Neural cell (in vitro differentiated cells): Measurements from ENCODE around the gene SCYGR6. TPM values are rescaled to one million over a fixed set of nuclear protein-coding genes. Genes with fewer than 3 reads are reported as not detected.
"Not testable (repeated sequence)": the region's sequence is repeated elsewhere in the genome, so short reads cannot be mapped to it uniquely, and the experiment has no call there.

Source experiments
- H2AFZ ChIP-seq: fragments of 200-600, 300-800 bp; sonication (generic), shearing (Covaris generic); 2 replicates; pipeline ENCODE4 v1.6.0; 2014; ENCODE audit warnings: low read depth, mild to moderate bottlenecking, antibody characterized with exemption, low read length, moderate library complexity
- H3F3A ChIP-seq: fragments of 200-600 bp; shearing (Covaris generic); 2 replicates; pipeline ENCODE4 v1.6.1; 2016; ENCODE audit warnings: mild to moderate bottlenecking, moderate library complexity, mixed read lengths, antibody characterized with exemption, low read length; ENCODE audit not compliant: insufficient read depth, poor library complexity, severe bottlenecking
- H3K27ac ChIP-seq: fragments of 200-600, 300-800 bp; sonication (generic), shearing (Covaris generic); 2 replicates; pipeline ENCODE4 v1.5.1; 2014; ENCODE audit warnings: mild to moderate bottlenecking, low read length, moderate library complexity
- H3K27me3 ChIP-seq: fragments of 300-800, 200-600 bp; sonication (generic), shearing (Covaris generic); 2 replicates; pipeline ENCODE4 v1.6.0; 2014; ENCODE audit warnings: mild to moderate bottlenecking, low read depth, low read length, moderate library complexity; ENCODE audit not compliant: insufficient read depth
- H3K36me3 ChIP-seq: fragments of 300-800, 200-600 bp; sonication (generic), shearing (Covaris generic); 2 replicates; pipeline ENCODE4 v1.5.1; 2014; ENCODE audit warnings: mild to moderate bottlenecking, antibody characterized with exemption, low read length, moderate library complexity; ENCODE audit not compliant: insufficient read depth
- H3K4me2 ChIP-seq: fragments of 300-800, 200-600 bp; sonication (generic), shearing (Covaris generic); 2 replicates; pipeline ENCODE4 v1.6.0; 2014; ENCODE audit warnings: mild to moderate bottlenecking, low read length
- H3K4me3 ChIP-seq: fragments of 300-800, 200-600 bp; sonication (generic), shearing (Covaris generic); 2 replicates; pipeline ENCODE4 v1.5.1; 2014; ENCODE audit warnings: mild to moderate bottlenecking, low read length, moderate library complexity
- H3K79me2 ChIP-seq: fragments of 200-600 bp; shearing (Covaris generic); replicated peaks from 2 replicates; pipeline ENCODE4 v1.6.0; 2014; ENCODE audit warnings: mild to moderate bottlenecking, low read length, moderate library complexity; ENCODE audit not compliant: insufficient read depth
- H3K9ac ChIP-seq: fragments of 300-800, 200-600 bp; sonication (generic), shearing (Covaris generic); 2 replicates; pipeline ENCODE4 v1.6.1; 2016; ENCODE audit warnings: mild to moderate bottlenecking, low read length, mixed read lengths
- H3K9me2 ChIP-seq: fragments of 200-600 bp; shearing (Covaris generic); 2 replicates; pipeline ENCODE4 v1.6.1; 2016; ENCODE audit warnings: mild to moderate bottlenecking, low read length, mixed read lengths; ENCODE audit not compliant: insufficient read depth
- H3K9me3 ChIP-seq: fragments of 200-600, 300-800 bp; sonication (generic), shearing (Covaris generic); 2 replicates; pipeline ENCODE4 v1.6.1; 2016; ENCODE audit warnings: mild to moderate bottlenecking, mixed run types, low read length, moderate library complexity, mixed read lengths
- H4K20me1 ChIP-seq: fragments of 200-600 bp; shearing (Covaris generic); 2 replicates; pipeline ENCODE4 v1.6.1; 2016; ENCODE audit warnings: mild to moderate bottlenecking, mixed run types; ENCODE audit not compliant: insufficient read depth
- EP300 ChIP-seq: fragments of 450-650 bp; conservative IDR thresholded peaks from 2 replicates; pipeline ENCODE4 v1.6.1; 2014; ENCODE audit warnings: antibody characterized with exemption, mild to moderate bottlenecking, moderate library complexity; ENCODE audit not compliant: poor library complexity, severe bottlenecking
- EZH2 ChIP-seq: fragments of 200-600, 300-800 bp; shearing (Covaris generic), sonication (generic); IDR thresholded peaks from 2 replicates; pipeline ENCODE4 v1.6.1; 2014; ENCODE audit warnings: antibody characterized with exemption, low read length, borderline replicate concordance, mild to moderate bottlenecking; ENCODE audit not compliant: insufficient read depth, poor library complexity, severe bottlenecking
- MXI1 ChIP-seq: fragments of 450-650 bp; conservative IDR thresholded peaks from 2 replicates; pipeline ENCODE4 v1.6.1; 2014; ENCODE audit warnings: antibody characterized with exemption, mild to moderate bottlenecking; ENCODE audit not compliant: poor library complexity, severe bottlenecking
- POLR2AphosphoS5 ChIP-seq: IDR thresholded peaks from 2 replicates; pipeline ENCODE4 v1.6.1; 2012
- RAD21 ChIP-seq: fragments of 450-650 bp; conservative IDR thresholded peaks from 2 replicates; pipeline ENCODE4 v1.6.1; 2014; ENCODE audit warnings: antibody characterized with exemption, mild to moderate bottlenecking, moderate library complexity
- SMC3 ChIP-seq: fragments of 450-650 bp; conservative IDR thresholded peaks from 2 replicates; pipeline ENCODE4 v1.6.1; 2014; ENCODE audit warnings: antibody characterized with exemption, mild to moderate bottlenecking, moderate library complexity; ENCODE audit not compliant: poor library complexity
- TAF1 ChIP-seq: IDR thresholded peaks from 2 replicates; pipeline ENCODE4 v1.6.1; 2012; ENCODE audit warnings: low read depth
- polyA plus RNA-seq: library from polyadenylated mRNA; depleted of rRNA; stranded (reverse); fragments of >200 nt; gene quantifications from 2 replicates; pipeline ENCODE4 v1.2.3, GENCODE V29; 2014
- TF ChIP-seq, protein P1 (sequence below): IDR thresholded peaks from 2 replicates; pipeline ENCODE4 v1.6.1; 2012; ENCODE audit warnings: borderline replicate concordance
- TF ChIP-seq, protein P2 (sequence below): fragments of 450-650 bp; IDR thresholded peaks from 2 replicates; pipeline ENCODE4 v1.5.1; 2014; ENCODE audit warnings: antibody characterized with exemption, mild to moderate bottlenecking, moderate library complexity; ENCODE audit not compliant: poor library complexity, severe bottlenecking

SCYGR6 gene
- polyA plus RNA-seq, 1 donor from 2014 or later, result not detected

DNA sequence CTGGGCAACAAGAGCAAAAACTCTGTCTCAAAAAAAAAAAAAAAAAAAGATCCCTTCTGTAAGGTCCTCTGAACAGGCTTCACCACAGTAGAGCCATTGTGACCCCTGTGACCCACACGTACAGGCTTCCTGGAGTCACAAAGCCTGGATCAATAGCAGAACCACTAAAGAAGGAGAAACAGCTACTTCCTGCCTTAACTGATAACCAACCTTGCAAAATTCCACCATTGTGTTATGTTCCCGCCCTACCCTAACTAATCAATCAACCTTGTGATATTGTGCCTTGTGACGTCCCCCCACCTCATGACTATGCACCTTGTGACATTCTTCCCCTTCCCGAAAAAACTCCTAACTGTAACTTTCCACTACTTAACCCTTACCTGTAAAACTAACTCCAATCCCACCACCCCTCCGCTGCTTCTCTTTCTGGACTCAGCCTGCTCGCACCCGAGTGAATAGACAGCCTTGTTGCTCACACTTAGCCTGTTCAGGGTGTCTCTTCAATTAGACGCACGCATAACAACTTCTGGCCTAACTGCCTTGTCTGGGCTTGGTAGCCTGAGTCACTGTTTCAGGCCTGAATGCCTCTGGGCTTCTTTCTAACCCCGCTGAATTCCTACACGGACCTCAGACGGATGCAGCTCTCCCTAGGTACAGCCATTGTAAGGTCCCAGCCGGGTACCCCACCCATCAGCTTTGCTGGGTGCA is 35.0 kb upstream of the SCYGR6 start:
- no peak overlapping the region for H3K4me2 ChIP-seq

DNA sequence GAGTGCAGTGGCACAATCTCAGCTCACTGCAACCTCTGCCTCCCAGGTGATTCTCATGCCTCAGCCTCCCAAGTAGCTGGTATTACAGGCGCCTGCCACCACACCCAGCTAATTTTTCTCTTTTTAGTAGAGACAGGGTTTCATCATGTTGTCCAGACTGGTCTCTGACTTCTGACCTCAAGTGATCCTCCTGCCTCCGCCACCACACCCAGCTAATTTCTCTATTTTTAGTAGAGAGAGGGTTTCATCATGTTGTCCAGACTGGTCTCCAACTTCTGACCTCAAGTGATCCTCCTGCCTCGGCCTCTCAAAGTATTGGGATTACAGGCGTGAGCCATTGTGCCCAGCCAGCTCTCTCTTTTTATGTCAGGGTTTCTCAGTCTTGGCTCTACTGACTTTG is 31.7 kb upstream of the SCYGR6 start:
- not testable (repeated sequence) for H3K9me3 ChIP-seq, H2AFZ ChIP-seq, H3K4me3 ChIP-seq, H3K27me3 ChIP-seq, H3K79me2 ChIP-seq, H4K20me1 ChIP-seq, H3K4me2 ChIP-seq, H3K27ac ChIP-seq, H3F3A ChIP-seq, H3K36me3 ChIP-seq, H3K9me2 ChIP-seq, H3K9ac ChIP-seq

More for the DNA sequence above, 35.0 kb upstream of the SCYGR6 start:
- no peak for TF ChIP-seq EZH2
- TF ChIP-seq EP300, result no peak
- TF ChIP-seq POLR2AphosphoS5, result no peak
- no peak for TF ChIP-seq TAF1
- TF ChIP-seq MXI1, result no peak
- TF ChIP-seq RAD21, result no peak
- no peak for TF ChIP-seq SMC3
- TF ChIP-seq, protein P1, sequence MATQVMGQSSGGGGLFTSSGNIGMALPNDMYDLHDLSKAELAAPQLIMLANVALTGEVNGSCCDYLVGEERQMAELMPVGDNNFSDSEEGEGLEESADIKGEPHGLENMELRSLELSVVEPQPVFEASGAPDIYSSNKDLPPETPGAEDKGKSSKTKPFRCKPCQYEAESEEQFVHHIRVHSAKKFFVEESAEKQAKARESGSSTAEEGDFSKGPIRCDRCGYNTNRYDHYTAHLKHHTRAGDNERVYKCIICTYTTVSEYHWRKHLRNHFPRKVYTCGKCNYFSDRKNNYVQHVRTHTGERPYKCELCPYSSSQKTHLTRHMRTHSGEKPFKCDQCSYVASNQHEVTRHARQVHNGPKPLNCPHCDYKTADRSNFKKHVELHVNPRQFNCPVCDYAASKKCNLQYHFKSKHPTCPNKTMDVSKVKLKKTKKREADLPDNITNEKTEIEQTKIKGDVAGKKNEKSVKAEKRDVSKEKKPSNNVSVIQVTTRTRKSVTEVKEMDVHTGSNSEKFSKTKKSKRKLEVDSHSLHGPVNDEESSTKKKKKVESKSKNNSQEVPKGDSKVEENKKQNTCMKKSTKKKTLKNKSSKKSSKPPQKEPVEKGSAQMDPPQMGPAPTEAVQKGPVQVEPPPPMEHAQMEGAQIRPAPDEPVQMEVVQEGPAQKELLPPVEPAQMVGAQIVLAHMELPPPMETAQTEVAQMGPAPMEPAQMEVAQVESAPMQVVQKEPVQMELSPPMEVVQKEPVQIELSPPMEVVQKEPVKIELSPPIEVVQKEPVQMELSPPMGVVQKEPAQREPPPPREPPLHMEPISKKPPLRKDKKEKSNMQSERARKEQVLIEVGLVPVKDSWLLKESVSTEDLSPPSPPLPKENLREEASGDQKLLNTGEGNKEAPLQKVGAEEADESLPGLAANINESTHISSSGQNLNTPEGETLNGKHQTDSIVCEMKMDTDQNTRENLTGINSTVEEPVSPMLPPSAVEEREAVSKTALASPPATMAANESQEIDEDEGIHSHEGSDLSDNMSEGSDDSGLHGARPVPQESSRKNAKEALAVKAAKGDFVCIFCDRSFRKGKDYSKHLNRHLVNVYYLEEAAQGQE, result no peak
- TF ChIP-seq, protein P2, sequence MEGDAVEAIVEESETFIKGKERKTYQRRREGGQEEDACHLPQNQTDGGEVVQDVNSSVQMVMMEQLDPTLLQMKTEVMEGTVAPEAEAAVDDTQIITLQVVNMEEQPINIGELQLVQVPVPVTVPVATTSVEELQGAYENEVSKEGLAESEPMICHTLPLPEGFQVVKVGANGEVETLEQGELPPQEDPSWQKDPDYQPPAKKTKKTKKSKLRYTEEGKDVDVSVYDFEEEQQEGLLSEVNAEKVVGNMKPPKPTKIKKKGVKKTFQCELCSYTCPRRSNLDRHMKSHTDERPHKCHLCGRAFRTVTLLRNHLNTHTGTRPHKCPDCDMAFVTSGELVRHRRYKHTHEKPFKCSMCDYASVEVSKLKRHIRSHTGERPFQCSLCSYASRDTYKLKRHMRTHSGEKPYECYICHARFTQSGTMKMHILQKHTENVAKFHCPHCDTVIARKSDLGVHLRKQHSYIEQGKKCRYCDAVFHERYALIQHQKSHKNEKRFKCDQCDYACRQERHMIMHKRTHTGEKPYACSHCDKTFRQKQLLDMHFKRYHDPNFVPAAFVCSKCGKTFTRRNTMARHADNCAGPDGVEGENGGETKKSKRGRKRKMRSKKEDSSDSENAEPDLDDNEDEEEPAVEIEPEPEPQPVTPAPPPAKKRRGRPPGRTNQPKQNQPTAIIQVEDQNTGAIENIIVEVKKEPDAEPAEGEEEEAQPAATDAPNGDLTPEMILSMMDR, result no peak
- no peaks in the 10 kb centered on the region for H3K36me3 ChIP-seq
- H3K9me3 ChIP-seq, result no peaks in the 10 kb centered on the region
- no peak overlapping the region for H3K27ac ChIP-seq
- H2AFZ ChIP-seq, result no peak overlapping the region
- no peaks in the 10 kb centered on the region for H3K9me2 ChIP-seq
- H4K20me1 ChIP-seq, result no peaks in the 10 kb centered on the region
- no peak overlapping the region for H3K4me3 ChIP-seq
- H3K9ac ChIP-seq, result no peak overlapping the region
- H3K79me2 ChIP-seq, result no peaks in the 10 kb centered on the region
- no peaks in the 10 kb centered on the region for H3K27me3 ChIP-seq
- H3F3A ChIP-seq, result no peaks in the 10 kb centered on the region

DNA sequence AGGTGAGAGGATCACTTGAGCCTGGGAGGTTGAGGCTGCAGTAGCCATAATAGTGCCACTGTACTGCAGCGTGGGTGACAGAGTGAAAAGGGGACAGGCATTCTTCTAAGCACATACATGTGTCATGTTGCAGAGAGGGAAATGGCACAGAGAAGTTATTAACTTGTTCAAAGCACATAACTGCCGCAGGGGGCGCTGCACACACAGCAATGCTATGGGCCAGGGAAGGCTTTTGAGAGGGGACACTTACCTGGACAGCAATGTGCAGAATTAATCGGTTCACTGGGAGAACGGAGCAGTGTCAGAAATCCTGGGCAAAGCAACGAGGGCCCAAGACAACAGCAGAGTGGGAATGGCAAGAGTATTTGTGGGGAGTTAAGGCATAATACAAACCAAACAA is 23.5 kb upstream of the SCYGR6 start:
- Histone ChIP-seq H3K9me3 (no peaks in the 10 kb centered on the region), H3K36me3 (no peaks in the 10 kb centered on the region), H3K27me3 (no peaks in the 10 kb centered on the region), H3K9me2 (no peaks in the 10 kb centered on the region), H3K4me3 (no peak overlapping the region), H3F3A (no peaks in the 10 kb centered on the region), H3K4me2 (no peak overlapping the region), H2AFZ (no peak overlapping the region), H3K9ac (no peak overlapping the region), H3K79me2 (no peaks in the 10 kb centered on the region), H3K27ac (no peak overlapping the region), H4K20me1 (no peaks in the 10 kb centered on the region)
- TF ChIP-seq POLR2AphosphoS5 (no peak), SMC3 (no peak), TAF1 (no peak), EZH2 (no peak), EP300 (no peak), MXI1 (no peak), RAD21 (no peak)
- TF ChIP-seq, protein P1, result no peak
- TF ChIP-seq, protein P2, result no peak
